GM18858 (cell line): ENCODE data around the gene TMEM132C.

Source experiments
- ATAC-seq: cut with Tn5 transposase; IDR thresholded peaks from one replicate; pipeline ENCODE4 v1.9.1; 2021; ENCODE audit not compliant: unreplicated experiment

TMEM132C gene

DNA sequence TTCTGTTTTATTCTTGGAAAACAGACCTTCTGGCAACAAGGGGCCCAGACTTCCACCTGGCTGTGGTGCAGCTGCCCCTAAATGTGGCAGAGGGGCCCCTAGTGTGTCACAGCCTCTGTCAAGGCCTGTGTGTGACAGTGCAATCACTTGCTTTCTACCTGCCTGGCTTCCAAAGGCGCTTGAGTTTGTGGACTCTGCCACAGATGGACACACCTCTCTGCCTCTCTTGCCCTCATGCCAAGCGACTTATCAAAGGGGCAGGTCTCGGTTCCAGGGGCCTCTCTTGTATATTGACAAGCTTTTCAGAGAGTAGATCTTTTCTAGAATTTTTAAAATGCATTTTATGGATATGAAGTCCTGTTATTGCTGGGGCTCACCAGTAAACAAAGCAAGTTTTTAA, 339.6 kb downstream of the TMEM132C start:
- ATAC-seq: no peak

GRCh38 chr12:128606970-128607369, 340.0 kb downstream of the TMEM132C start:
- no peak for ATAC-seq

GRCh38 chr12:128607641-128608040, 340.7 kb downstream of the TMEM132C start:
- no peak for ATAC-seq

DNA sequence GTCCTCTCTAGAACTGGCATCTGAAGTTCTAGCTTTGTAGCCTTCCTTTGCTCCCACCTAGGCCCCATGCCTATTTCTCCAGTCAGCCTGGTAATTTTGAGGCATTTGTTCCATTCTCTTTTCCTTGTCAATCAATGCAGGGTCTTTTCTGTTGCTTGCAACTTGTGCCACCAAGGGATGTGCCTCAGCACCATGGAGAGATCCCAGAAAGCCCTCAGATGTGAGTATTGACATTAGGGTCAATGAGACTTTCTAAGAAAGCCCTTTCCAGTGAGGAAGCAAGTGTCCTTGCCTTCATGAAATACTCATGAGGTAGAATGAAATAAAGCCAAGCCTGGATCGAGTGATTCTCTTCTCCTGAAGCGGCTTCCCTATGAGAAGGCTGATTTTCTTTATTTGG, 342.9 kb downstream of the TMEM132C start:
- no peak for ATAC-seq

- ATAC-seq: no peak
These were observed 344.8 kb downstream of the TMEM132C start for GRCh38 chr12:128611736-128612135.

DNA sequence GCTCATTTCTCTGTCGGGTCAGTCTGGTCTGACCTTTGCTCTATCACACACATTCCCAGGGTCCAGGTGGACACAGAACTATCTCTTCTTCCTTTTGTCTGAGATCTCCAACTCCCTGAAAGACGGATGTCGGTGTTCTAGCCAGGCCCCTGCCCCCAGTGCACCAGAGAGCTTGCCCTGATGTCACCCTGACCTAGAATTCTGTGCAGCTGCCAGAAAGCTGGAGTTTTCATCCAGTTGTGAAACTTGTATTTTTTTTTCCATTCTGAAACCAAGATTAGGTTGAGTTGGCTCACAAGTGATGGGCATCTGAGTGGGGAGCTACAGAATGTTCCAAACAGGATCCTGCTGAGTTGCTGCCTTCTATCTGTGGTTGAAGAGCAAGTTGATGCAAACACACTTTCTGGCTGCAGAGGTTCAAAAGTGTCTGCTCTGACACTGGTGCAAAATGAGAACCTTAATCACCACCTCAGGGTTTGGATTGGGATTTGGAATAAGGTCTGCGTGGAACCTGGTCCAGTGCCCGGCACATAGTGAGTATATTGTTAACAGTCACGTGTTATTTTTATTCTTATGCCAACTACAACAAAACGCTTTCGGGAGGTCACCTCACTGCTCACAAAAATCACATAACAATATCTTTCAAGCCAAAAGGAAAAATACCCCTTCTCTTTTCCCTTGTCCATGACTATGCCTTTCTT, 345.3 kb downstream of the TMEM132C start:
- ATAC-seq: no peak

DNA sequence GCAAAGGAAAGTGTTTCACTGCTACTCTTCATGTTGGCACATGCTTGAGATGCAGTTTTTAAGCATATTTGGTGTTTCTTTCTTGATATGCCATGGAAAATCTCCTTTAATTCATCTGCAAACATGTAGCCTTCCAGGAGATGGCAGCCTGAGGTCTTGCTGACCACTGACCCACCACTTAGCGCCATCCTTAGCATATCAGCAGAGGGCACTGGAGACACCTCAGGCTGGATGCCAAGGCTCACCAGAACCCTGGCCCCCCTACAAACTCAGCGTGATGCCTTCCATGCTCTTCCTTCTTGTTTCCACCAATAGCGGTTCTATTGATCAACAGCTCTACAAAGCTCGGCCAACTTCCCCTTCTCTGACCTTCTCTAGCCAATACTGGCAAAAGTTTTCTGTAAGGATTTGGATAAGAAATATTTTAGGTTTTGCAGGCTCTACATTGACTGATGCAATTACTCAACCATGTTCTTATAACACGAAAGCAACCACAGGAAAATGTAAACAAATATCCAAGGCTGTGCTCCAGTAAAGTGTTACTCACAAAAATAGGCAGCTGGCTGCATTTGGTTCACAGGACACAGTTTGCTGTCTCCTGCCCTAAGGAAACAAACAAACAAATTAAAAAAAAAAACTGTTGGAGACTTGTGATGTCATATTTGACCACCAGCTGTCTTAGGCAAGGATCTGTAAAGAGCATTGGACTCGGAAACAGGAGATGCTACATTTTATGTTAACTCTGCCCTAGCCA, 347.0 kb downstream of the TMEM132C start:
- no peak for ATAC-seq

DNA sequence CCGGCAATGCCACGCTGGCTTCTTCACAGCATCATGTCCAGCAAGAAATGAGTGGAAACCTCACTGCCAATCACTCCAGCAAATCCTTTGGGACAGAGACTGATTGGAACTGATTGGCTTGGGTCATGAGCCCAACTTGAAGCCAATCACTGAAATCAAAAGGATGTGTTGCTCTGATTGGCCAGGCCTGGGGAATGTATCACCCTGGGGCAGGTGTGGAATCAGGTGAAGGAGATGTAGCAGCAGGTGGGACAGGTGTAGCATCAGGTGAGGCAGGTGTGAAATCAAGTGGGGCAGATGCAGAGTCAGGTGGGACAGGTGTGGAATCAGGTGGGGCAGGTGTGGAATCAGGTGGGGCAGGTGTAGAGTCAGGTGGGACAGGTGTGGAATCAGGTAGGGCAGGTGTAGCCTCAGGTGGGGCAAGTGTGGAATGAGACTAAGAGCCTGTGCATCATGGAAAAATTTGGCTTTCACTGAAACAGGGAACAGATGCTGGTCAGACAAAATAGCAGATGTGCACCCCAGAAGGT, 350.4 kb downstream of the TMEM132C start:
- no peak for ATAC-seq

- no peak for ATAC-seq
These were observed 352.3 kb downstream of the TMEM132C start for GRCh38 chr12:128619263-128619662.

GRCh38 chr12:128621304-128621703, 354.3 kb downstream of the TMEM132C start:
- no peak for ATAC-seq

DNA sequence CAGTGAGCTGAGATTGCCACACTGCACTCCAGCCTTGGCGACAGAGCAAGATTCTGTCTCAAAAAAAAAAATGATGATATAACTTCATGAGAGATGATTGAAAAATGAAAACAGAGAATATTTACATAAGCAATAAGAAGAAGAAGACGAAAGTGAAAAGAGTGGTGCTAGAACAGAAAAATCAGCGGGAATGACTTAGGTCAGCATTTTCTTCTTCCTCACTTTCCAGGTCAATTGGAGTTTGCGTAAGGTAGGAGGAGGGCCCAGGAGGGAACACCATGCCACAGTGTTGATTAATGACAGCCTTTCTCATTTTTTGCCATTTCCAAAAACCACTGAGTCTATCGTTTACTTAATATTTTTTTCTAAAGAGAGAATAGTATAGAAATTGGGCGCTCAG, 356.8 kb downstream of the TMEM132C start:
- no peak for ATAC-seq

DNA sequence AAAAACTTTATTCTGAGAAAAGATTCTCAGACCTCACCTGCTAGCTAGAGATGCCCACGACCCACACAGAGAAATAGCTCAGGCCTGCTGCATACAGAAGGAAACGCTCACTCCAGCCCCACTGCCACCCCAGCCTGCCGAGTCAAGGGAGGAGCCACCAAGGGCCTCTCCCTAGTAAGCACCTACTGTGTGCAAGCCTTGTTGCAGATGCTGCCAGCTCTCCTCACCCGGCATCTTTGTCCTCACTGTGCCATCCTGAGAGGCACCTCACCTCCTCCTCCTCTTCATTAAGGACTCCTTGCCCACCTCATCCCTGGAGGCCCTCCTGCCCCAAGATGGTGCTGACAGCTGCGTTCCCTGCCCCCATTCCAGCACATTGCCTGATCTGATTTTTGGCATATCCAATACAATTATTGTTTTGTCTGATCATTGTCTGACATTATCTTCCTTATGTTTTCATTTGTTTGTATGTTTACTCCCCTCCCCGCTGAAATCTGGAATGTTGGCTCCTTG, 359.9 kb downstream of the TMEM132C start:
- ATAC-seq: no peak

DNA sequence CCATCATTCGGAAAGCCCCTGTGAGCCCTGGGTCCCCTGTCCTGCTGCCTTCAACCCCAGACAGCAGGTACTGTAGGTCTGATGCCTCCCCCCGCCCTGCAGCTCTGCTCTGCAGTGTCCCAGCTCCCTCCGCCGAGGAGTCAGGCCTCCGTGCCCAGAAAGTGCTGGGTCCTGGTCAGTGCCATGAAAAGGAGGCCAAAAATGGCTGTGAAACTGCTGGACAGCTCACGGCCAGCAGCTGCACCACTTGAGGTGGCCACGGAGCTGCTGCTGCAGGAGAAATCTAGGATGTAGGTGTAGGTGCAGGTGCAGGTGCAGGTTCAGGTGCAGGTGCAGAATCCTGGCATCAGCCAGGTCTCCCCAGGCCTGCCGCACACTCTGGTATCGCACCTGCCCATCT, 360.7 kb downstream of the TMEM132C start:
- ATAC-seq: no peak

- no peak for ATAC-seq
These were observed 363.0 kb downstream of the TMEM132C start for GRCh38 chr12:128629979-128630378.

DNA sequence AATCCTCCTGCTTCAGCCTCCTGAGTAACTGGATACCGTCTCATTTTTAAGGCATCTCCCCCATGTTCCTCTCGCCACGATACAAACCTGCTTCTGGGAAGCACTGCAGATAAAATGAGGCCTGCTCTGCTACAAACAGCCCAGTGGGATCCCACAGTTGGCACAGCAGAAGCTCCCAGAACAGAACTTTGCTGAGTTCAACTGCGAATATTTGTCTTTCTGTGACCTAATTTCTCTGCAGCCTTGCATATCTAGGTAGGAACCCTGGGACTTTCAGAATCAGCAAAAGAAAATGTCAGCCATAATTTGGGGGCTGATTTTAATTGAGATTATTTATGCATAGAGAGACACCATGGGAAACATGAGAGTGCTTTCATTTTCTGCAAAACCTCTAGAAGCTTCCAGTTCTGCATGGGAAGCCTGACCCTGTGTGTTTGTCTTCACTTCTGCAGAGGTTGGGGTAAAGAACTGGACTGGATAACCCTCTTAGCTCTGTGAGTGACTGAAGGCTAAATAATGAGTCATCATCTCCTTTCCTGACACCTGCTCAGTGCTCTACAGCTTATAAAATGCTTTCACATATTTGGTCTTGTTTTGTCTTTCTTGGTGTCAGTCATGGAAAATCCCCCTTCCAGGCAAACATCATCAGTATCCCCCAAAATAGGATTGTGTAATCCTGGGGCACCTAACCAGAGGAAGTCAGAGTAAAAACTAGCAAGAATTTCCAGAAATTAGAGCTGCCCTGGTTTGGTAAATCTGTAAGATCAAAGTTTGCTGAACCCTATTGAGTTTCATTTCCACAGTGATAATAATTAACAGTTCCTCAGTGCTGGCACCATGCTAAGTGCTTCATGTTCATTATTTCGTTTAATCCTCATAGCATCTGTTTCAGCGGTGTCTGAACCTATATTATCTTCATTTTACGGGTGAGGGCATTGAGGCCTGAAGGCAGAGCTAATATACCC, 371.0 kb downstream of the TMEM132C start:
- peak; percentile 96 for ATAC-seq

- no peak for ATAC-seq
These were observed 372.1 kb downstream of the TMEM132C start for GRCh38 chr12:128639089-128639488.

- no peak for ATAC-seq
These were observed 376.2 kb downstream of the TMEM132C start for GRCh38 chr12:128643155-128643554.

GRCh38 chr12:128644664-128645296, 377.8 kb downstream of the TMEM132C start:
- no peak for ATAC-seq

DNA sequence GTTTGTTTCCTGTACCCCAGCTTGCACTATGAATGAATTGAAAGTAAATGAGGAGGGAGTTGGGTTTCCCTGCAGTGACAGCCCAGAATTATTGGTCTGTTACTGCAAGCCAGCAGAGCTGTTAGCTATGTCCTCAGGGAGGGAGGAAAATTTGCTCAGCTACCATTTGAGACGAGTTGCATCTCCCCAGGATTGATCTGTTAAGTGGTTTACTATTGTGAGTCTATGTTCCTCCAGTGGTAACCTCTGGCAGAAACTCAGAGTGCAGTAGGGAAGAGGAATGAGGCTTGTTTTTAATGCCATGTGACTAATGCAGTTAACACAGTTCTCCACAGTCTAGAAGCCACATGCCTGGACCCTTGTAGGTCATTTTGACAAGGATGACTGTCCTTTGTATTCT, 382.9 kb downstream of the TMEM132C start:
- ATAC-seq: no peak

GRCh38 chr12:128652136-128652751, 385.3 kb downstream of the TMEM132C start:
- no peak for ATAC-seq
